Mesenchymal stem cell (in vitro differentiated cells and primary cell): ENCODE data around the gene TXNDC9.
"Not testable (repeated sequence)": the region's sequence is repeated elsewhere in the genome, so short reads cannot be mapped to it uniquely, and the experiment has no call there.

ENCODE experiments used
- DNase-seq: peaks from one replicate; pipeline ENCODE4 v3.0.0-alpha.2; 2013
- H2AFZ ChIP-seq: one replicate; pipeline ENCODE4 v1.6.1; 2013; ENCODE audit warnings: low read depth, mild to moderate bottlenecking, control low read depth, inconsistent platforms, low read length, moderate library complexity
- H2AK5ac ChIP-seq: 2 replicates; pipeline ENCODE4 v1.6.1; 2013; ENCODE audit warnings: low read length, moderate library complexity, mild to moderate bottlenecking, inconsistent platforms; ENCODE audit not compliant: severe bottlenecking
- H2BK120ac ChIP-seq: one replicate; pipeline ENCODE4 v1.6.1; 2013; ENCODE audit warnings: low read depth, mild to moderate bottlenecking, inconsistent platforms, low read length, moderate library complexity
- H2BK12ac ChIP-seq, 2 experiments: one replicate each; pipeline ENCODE4 v1.6.1; 2013; ENCODE audit warnings: inconsistent platforms in 2 of 2, low read length in 2 of 2, mild to moderate bottlenecking in 2 of 2, moderate library complexity in 2 of 2, control low read depth in 1 of 2
- H2BK15ac ChIP-seq: one replicate; pipeline ENCODE4 v1.6.1; 2013; ENCODE audit warnings: mild to moderate bottlenecking, low read depth, inconsistent platforms; ENCODE audit not compliant: poor library complexity, severe bottlenecking
- H2BK5ac ChIP-seq: 2 replicates; pipeline ENCODE4 v1.6.1; 2013; ENCODE audit warnings: low read depth, mild to moderate bottlenecking, low read length, control low read depth, inconsistent platforms; ENCODE audit not compliant: poor library complexity, severe bottlenecking
- H3K14ac ChIP-seq, 2 experiments: one replicate each; pipeline ENCODE4 v1.6.1; 2013; ENCODE audit warnings: inconsistent platforms in 2 of 2, low read length in 2 of 2, control low read depth in 1 of 2, mild to moderate bottlenecking in 1 of 2, moderate library complexity in 1 of 2
- H3K18ac ChIP-seq, 2 experiments: one replicate each; pipeline ENCODE4 v1.6.1; 2013; ENCODE audit warnings: inconsistent platforms in 2 of 2, low read length in 2 of 2, control low read depth in 1 of 2, low read depth in 1 of 2, mild to moderate bottlenecking in 1 of 2
- H3K23ac ChIP-seq, 2 experiments: one replicate each; pipeline ENCODE4 v1.6.1; 2013; ENCODE audit warnings: inconsistent platforms in 2 of 2, low read length in 2 of 2, mild to moderate bottlenecking in 2 of 2, moderate library complexity in 2 of 2, control low read depth in 1 of 2
- H3K27ac ChIP-seq: 2 replicates; pipeline ENCODE4 v1.5.1; 2013; ENCODE audit warnings: mild to moderate bottlenecking, moderate library complexity, low read length, control low read depth, inconsistent platforms; ENCODE audit not compliant: poor library complexity, severe bottlenecking
- H3K27me3 ChIP-seq, 2 experiments: 2 replicates each; pipeline versions ENCODE4 v1.6.1 to v1.7.0; 2013; ENCODE audit warnings: low read length in 2 of 2, mild to moderate bottlenecking in 2 of 2, moderate library complexity in 2 of 2, control low read depth in 1 of 2, inconsistent platforms in 1 of 2; ENCODE audit not compliant: control insufficient read depth in 1 of 2, insufficient read depth in 1 of 2
- H3K36me3 ChIP-seq, 2 experiments: 2 replicates each; pipeline versions ENCODE4 v1.6.1 to v1.7.0; 2013; ENCODE audit warnings: low read length in 2 of 2, control low read depth in 1 of 2, inconsistent platforms in 1 of 2, low read depth in 1 of 2, mild to moderate bottlenecking in 1 of 2; ENCODE audit not compliant: insufficient read depth in 2 of 2, control insufficient read depth in 1 of 2
- H3K4ac ChIP-seq, 2 experiments: one replicate each; pipeline ENCODE4 v1.6.1; 2013; ENCODE audit warnings: inconsistent platforms in 2 of 2, low read length in 2 of 2, mild to moderate bottlenecking in 2 of 2, moderate library complexity in 2 of 2, control low read depth in 1 of 2, low read depth in 1 of 2
- H3K4me1 ChIP-seq: 2 replicates; pipeline ENCODE4 v1.6.1; 2013; ENCODE audit warnings: low read depth, low read length, control low read depth; ENCODE audit not compliant: control insufficient read depth, insufficient read depth
- H3K4me2 ChIP-seq: 2 replicates; pipeline ENCODE4 v1.6.1; 2013; ENCODE audit warnings: low read length, mild to moderate bottlenecking, inconsistent platforms; ENCODE audit not compliant: poor library complexity, severe bottlenecking
- H3K4me3 ChIP-seq, 2 experiments: 2 replicates each; pipeline versions ENCODE4 v1.5.1 to v1.7.0; 2013; ENCODE audit warnings: low read length in 2 of 2, mild to moderate bottlenecking in 2 of 2, control low read depth in 1 of 2, low read depth in 1 of 2; ENCODE audit not compliant: insufficient read depth in 1 of 2
- H3K79me1 ChIP-seq: replicated peaks from 2 replicates; pipeline ENCODE4 v1.6.1; 2013; ENCODE audit warnings: mild to moderate bottlenecking, control low read depth, low read length, inconsistent platforms; ENCODE audit not compliant: poor library complexity, severe bottlenecking
- H3K9ac ChIP-seq: 2 replicates; pipeline ENCODE4 v1.7.0; 2013; ENCODE audit warnings: mild to moderate bottlenecking, low read length, moderate library complexity
- H3K9me3 ChIP-seq: 2 replicates; pipeline ENCODE4 v1.7.0; 2013; ENCODE audit warnings: mild to moderate bottlenecking, low read length; ENCODE audit not compliant: control insufficient read depth
- H4K8ac ChIP-seq: one replicate; pipeline ENCODE4 v1.6.1; 2013; ENCODE audit warnings: inconsistent platforms, mild to moderate bottlenecking, low read length, moderate library complexity
- H4K91ac ChIP-seq: one replicate; pipeline ENCODE4 v1.6.1; 2013; ENCODE audit warnings: mild to moderate bottlenecking, low read length, inconsistent platforms
- WGBS: methylation state at CpG from one replicate; pipeline ENCODE4 v1.1.7; 2013; ENCODE audit warnings: mixed read lengths; 5-methylcytosine and 5-hydroxymethylcytosine counted together

TXNDC9 gene

DNA sequence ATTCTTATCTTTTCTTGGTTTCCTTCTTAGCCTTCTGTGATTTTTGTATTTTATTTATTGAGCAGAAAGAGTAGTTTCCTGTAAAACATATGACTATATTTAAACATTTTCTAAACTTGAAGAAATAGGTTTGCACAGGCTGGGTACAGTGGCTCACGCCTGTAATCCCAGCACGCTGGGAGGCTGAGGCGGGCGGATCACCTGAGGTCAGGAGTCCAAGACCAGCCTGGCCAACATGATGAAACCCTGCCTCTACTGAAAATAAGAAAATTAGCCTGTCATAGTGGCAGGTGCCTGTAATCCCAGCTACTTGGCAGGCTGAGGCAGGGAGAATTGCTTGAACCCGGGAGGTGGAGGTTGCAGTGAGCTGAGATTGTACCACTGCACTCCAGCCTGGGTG, 32.7 kb upstream of the TXNDC9 start:
- not testable (repeated sequence) for H3K9me3 ChIP-seq, H3K23ac ChIP-seq, H2BK5ac ChIP-seq, H2BK15ac ChIP-seq, H2BK12ac ChIP-seq, H2AK5ac ChIP-seq, H3K4me3 ChIP-seq, H3K27me3 ChIP-seq, H3K9ac ChIP-seq, H3K18ac ChIP-seq, H3K4me2 ChIP-seq, H2AFZ ChIP-seq, H2BK120ac ChIP-seq, H3K4ac ChIP-seq, H3K27ac ChIP-seq, H4K91ac ChIP-seq, DNase-seq, H3K14ac ChIP-seq, H4K8ac ChIP-seq, H3K4me1 ChIP-seq
- Histone ChIP-seq H3K79me1 (peaks cover 11% of the 10 kb centered on the region), H3K36me3 (peaks cover 10 to 94% of the 10 kb centered on the region in 2 experiments)
- 94% methylated on average over 5 of the region's 5 CpGs for WGBS

DNA sequence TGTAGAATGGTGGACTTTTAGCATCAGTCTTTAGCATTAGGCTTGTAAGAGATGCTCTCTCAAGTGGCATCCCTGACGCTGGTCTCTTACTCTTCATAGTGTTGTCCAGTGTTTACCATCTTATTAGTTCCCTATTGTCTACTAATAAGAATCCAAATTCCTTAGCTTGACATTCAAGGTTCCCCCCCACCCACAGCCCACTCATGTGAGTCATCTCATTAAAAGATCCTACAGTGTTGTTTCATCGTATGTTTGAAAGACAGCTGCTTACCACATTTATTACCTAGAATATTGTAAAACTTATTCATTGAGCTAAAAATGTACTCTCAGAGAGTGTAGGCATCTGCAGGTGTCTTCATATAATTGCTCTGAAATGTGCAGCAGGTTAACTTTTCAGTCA, 29.5 kb upstream of the TXNDC9 start:
- no peak overlapping the region for H2AK5ac ChIP-seq

DNA sequence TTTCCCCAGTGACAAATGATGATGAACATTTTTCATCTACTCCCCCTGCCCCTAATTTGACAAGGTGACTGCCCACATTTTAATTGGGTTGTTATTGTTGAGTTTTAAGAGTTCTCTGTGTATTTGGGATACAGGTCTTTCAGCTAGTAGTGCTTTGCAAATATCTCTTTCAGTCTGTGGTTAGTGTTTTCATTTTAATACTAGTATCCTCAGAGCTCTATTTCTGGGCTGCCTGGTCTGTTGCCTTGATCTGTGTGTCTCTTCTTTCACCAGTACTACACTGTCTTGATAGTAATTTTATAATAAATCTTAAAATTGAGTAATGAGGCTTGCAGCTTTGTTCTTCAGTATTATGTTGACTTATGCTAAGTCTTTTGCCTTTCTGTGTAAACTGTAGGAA, 20.7 kb upstream of the TXNDC9 start:
- Histone ChIP-seq H3K27me3 (no peaks in the 10 kb centered on the region), H3K14ac (no peak overlapping the region), H3K4me2 (no peak overlapping the region), H2AFZ (no peak overlapping the region), H4K8ac (no peak overlapping the region), H2BK12ac (no peak overlapping the region), H3K9ac (no peak overlapping the region), H2AK5ac (no peak overlapping the region), H3K9me3 (no peaks in the 10 kb centered on the region), H4K91ac (no peak overlapping the region), H3K18ac (no peak overlapping the region), H3K36me3 (peaks cover 0 to 16% of the 10 kb centered on the region in 2 experiments), H3K79me1 (peaks cover 7% of the 10 kb centered on the region), H2BK15ac (no peak overlapping the region), H3K23ac (no peak overlapping the region), H3K27ac (no peak overlapping the region), H3K4ac (no peak overlapping the region), H2BK120ac (no peak overlapping the region), H3K4me1 (no peaks in the 10 kb centered on the region), H2BK5ac (no peak overlapping the region), H3K4me3 (no peak overlapping the region)
- DNase-seq, result no peak

More for the DNA sequence above, 29.5 kb upstream of the TXNDC9 start:
- no peak overlapping the region for H2AFZ ChIP-seq
- no peak overlapping the region for H4K8ac ChIP-seq
- no peak overlapping the region for H3K4me2 ChIP-seq
- no peak overlapping the region for H3K9ac ChIP-seq
- H2BK12ac ChIP-seq, result no peak overlapping the region
- no peaks in the 10 kb centered on the region for H3K4me1 ChIP-seq
- no peak overlapping the region for H3K14ac ChIP-seq
- H4K91ac ChIP-seq, result no peak overlapping the region
- H3K4ac ChIP-seq, result no peak overlapping the region
- peaks cover 6 to 89% of the 10 kb centered on the region in 2 experiments for H3K36me3 ChIP-seq
- no peak overlapping the region for H2BK5ac ChIP-seq
- no peak for DNase-seq
- no peak overlapping the region for H3K23ac ChIP-seq
- peaks cover 12% of the 10 kb centered on the region for H3K79me1 ChIP-seq
- H3K4me3 ChIP-seq, result no peak overlapping the region
- H3K9me3 ChIP-seq, result no peaks in the 10 kb centered on the region
- no peak overlapping the region for H3K27ac ChIP-seq
- 79% methylated on average over 1 of the region's 2 CpGs for WGBS
- no peak overlapping the region for H3K18ac ChIP-seq
- no peaks in the 10 kb centered on the region for H3K27me3 ChIP-seq
- no peak overlapping the region for H2BK120ac ChIP-seq
- no peak overlapping the region for H2BK15ac ChIP-seq

DNA sequence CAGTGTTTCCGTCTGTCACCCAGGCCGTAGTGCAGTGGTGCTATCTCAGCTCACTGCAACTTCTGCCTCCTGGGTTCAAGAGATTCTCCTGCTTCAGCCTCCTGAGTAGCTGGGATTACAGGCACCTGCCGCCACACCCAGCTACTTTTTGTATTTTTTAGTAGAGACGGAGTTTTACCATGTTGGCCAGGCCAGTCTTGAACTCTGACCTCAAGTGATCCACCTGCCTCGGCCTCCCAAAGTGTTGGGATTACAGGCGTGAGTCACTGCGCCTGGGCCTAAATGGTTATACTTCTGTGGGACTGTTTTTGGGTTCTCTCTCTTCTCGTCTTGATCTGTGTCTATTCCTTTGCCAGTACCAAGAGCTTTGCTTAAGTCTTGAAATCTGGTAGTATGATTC, 18.7 kb upstream of the TXNDC9 start:
- H3K4ac ChIP-seq, H2AFZ ChIP-seq, H3K9me3 ChIP-seq, H2BK12ac ChIP-seq, H3K18ac ChIP-seq, H3K27ac ChIP-seq, H4K91ac ChIP-seq, H3K9ac ChIP-seq, H3K79me1 ChIP-seq, H3K27me3 ChIP-seq, DNase-seq, H3K4me1 ChIP-seq, H2BK120ac ChIP-seq, H3K23ac ChIP-seq, H4K8ac ChIP-seq, H3K4me2 ChIP-seq, H3K4me3 ChIP-seq, H2BK5ac ChIP-seq, H2AK5ac ChIP-seq, H3K36me3 ChIP-seq, H2BK15ac ChIP-seq, H3K14ac ChIP-seq: not testable (repeated sequence)
- WGBS, result 98% methylated on average over 6 of the region's 8 CpGs
